ENCODE data around the gene STMND1.

DNA sequence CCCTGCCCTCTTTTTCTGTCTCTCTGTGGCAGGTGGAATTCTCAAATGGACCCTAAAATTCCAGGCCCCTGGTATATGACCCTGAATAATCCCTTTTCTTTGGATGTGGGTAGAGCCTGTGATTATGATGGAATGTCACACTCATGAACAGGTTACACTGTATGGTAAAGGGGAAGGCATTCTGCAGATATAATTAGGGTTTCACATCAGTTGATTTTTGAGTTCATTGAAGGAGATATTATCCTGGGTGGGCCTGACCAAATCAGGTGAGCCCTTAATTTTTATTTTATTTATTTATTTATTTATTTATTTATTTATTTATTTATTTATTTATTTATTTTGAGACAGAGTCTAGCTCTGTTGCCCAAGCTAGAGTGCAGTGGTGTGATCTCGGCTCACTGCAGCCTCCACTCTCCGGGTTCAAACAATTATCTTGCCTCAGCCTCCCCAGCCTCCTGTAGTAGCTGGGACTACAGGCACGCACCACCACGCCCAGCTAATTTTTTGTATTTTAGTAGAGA, 13.7 kb upstream of the STMND1 start:
- TF ChIP-seq, protein P1, sequence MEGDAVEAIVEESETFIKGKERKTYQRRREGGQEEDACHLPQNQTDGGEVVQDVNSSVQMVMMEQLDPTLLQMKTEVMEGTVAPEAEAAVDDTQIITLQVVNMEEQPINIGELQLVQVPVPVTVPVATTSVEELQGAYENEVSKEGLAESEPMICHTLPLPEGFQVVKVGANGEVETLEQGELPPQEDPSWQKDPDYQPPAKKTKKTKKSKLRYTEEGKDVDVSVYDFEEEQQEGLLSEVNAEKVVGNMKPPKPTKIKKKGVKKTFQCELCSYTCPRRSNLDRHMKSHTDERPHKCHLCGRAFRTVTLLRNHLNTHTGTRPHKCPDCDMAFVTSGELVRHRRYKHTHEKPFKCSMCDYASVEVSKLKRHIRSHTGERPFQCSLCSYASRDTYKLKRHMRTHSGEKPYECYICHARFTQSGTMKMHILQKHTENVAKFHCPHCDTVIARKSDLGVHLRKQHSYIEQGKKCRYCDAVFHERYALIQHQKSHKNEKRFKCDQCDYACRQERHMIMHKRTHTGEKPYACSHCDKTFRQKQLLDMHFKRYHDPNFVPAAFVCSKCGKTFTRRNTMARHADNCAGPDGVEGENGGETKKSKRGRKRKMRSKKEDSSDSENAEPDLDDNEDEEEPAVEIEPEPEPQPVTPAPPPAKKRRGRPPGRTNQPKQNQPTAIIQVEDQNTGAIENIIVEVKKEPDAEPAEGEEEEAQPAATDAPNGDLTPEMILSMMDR (IDR thresholded peaks at IDR 0.05) = no peak
- no peak for TF ChIP-seq POLR2A (IDR thresholded peaks at IDR 0.05)

Measured in suprapubic skin (tissue), 3 donors.